Endothelial cell of umbilical vein (primary cell): ENCODE results near the gene KYAT1.

Source experiments
- FOS ChIP-seq: IDR thresholded peaks from 2 replicates; pipeline ENCODE4 v1.6.1; 2011; ENCODE audit warnings: mild to moderate bottlenecking, low read length, moderate library complexity, borderline replicate concordance; ENCODE audit not compliant: insufficient read depth
- GATA2 ChIP-seq: IDR thresholded peaks from 2 replicates; pipeline ENCODE4 v1.7.0; 2011; ENCODE audit warnings: low read depth, mild to moderate bottlenecking, moderate library complexity, mixed read lengths, low read length; ENCODE audit not compliant: insufficient read length, insufficient read depth
- TF ChIP-seq, protein P1 (sequence below), 2 donors: IDR thresholded peaks; 1 replicate in 1 of 2; 2 replicates in 1 of 2; pipeline ENCODE4 v1.5.1; 2011; ENCODE audit warnings: low read length in 2 of 2, mild to moderate bottlenecking in 2 of 2, moderate library complexity in 2 of 2, control low read depth in 1 of 2, inconsistent platforms in 1 of 2, low read depth in 1 of 2; ENCODE audit not compliant: insufficient read depth in 1 of 2; ENCODE audit errors: extremely low read depth in 1 of 2

DNA sequence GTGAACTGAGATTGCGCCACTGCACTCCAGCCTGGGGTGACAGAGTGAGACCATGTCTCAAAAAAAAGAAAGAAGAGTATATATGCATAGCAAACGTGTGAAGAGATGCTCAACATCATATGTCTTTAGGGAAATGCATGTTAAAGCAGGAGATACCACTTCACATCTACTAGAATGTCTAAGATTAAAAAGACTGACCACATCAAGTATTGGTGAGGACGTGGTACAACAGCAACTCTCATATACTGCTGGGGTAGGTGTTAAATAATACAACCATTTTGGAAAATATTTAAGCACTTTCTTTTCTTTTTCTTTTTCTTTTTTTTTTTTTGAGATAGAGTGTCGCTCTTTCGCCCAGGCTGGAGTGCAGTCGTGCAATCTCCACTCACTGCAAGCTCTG is 96.3 kb downstream of the KYAT1 start:
- TF ChIP-seq, protein P1, sequence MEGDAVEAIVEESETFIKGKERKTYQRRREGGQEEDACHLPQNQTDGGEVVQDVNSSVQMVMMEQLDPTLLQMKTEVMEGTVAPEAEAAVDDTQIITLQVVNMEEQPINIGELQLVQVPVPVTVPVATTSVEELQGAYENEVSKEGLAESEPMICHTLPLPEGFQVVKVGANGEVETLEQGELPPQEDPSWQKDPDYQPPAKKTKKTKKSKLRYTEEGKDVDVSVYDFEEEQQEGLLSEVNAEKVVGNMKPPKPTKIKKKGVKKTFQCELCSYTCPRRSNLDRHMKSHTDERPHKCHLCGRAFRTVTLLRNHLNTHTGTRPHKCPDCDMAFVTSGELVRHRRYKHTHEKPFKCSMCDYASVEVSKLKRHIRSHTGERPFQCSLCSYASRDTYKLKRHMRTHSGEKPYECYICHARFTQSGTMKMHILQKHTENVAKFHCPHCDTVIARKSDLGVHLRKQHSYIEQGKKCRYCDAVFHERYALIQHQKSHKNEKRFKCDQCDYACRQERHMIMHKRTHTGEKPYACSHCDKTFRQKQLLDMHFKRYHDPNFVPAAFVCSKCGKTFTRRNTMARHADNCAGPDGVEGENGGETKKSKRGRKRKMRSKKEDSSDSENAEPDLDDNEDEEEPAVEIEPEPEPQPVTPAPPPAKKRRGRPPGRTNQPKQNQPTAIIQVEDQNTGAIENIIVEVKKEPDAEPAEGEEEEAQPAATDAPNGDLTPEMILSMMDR (IDR thresholded peaks at IDR 0.05; ENCODE audit: extremely low read depth in 1 of 2, insufficient read depth in 1 of 2, low read depth in 1 of 2, low read length in 2 of 2): no peak
- no peak for TF ChIP-seq FOS
- no peak for TF ChIP-seq GATA2
